Breast epithelium (tissue), 3 donors: ENCODE measurements around the gene BTG1.

ENCODE experiments used
- POLR2A ChIP-seq: fragments of 450-650 bp; IDR thresholded peaks from one replicate; pipeline ENCODE4 v1.6.1; 2016; ENCODE audit warnings: antibody characterized with exemption, mild to moderate bottlenecking, moderate library complexity
- POLR2AphosphoS5 ChIP-seq, 3 donors: sonication (generic); formaldehyde crosslinking; IDR thresholded peaks; one replicate each; pipeline ENCODE4 v1.6.1; 2017; ENCODE audit warnings: antibody characterized with exemption in 3 of 3
- TF ChIP-seq, protein P1 (sequence below), 3 donors: fragments of 450-650 bp; IDR thresholded peaks; one replicate each; pipeline ENCODE4 v1.5.1; 2016 to 2017; ENCODE audit warnings: antibody characterized with exemption in 3 of 3, mild to moderate bottlenecking in 3 of 3, moderate library complexity in 3 of 3

- TF ChIP-seq, protein P1, sequence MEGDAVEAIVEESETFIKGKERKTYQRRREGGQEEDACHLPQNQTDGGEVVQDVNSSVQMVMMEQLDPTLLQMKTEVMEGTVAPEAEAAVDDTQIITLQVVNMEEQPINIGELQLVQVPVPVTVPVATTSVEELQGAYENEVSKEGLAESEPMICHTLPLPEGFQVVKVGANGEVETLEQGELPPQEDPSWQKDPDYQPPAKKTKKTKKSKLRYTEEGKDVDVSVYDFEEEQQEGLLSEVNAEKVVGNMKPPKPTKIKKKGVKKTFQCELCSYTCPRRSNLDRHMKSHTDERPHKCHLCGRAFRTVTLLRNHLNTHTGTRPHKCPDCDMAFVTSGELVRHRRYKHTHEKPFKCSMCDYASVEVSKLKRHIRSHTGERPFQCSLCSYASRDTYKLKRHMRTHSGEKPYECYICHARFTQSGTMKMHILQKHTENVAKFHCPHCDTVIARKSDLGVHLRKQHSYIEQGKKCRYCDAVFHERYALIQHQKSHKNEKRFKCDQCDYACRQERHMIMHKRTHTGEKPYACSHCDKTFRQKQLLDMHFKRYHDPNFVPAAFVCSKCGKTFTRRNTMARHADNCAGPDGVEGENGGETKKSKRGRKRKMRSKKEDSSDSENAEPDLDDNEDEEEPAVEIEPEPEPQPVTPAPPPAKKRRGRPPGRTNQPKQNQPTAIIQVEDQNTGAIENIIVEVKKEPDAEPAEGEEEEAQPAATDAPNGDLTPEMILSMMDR (IDR thresholded peaks at IDR 0.05): no peak
- no peak for TF ChIP-seq POLR2A
- TF ChIP-seq POLR2AphosphoS5 (IDR thresholded peaks at IDR 0.05): no peak
Observed at GRCh38 chr12:92147491-92147890, 1.8 kb upstream of the BTG1 start.
